Measurements from ENCODE around the gene ACY1.

Gene ACY1

GRCh38 chr3:51946796-51947195 lies 36.5 kb upstream of the ACY1 start:
- DNase-seq = no peak

- DNase-seq = no peak
Observed at GRCh38 chr3:51947215-51947900, 36.0 kb upstream of the ACY1 start.

- no peak for DNase-seq
Observed at GRCh38 chr3:51948016-51948580, 35.2 kb upstream of the ACY1 start.

- DNase-seq = no peak
Observed at GRCh38 chr3:51949121-51949520, 34.2 kb upstream of the ACY1 start.

- DNase-seq = no peak
Observed at GRCh38 chr3:51950899-51951298, 32.4 kb upstream of the ACY1 start.

- no peak for DNase-seq
Observed at GRCh38 chr3:51953445-51953844, 29.9 kb upstream of the ACY1 start.

- no peak for DNase-seq
Observed at GRCh38 chr3:51954105-51954504, 29.2 kb upstream of the ACY1 start.

GRCh38 chr3:51954713-51955112 lies 28.6 kb upstream of the ACY1 start:
- no peak for DNase-seq

- no peak for DNase-seq
Observed at GRCh38 chr3:51955175-51955892, 28.0 kb upstream of the ACY1 start, which contains the start of gene GPR62. Gene GPR62 (plus strand): TSS chr3:51955381. CDS start chr3:51955653, 272 bp downstream.

- DNase-seq = no peak
Observed at GRCh38 chr3:51955893-51956770, 27.2 kb upstream of the ACY1 start.

GRCh38 chr3:51957520-51958205 lies 25.7 kb upstream of the ACY1 start:
- DNase-seq = no peak

GRCh38 chr3:51958603-51959521 lies 24.5 kb upstream of the ACY1 start:
- no peak for DNase-seq

- no peak for DNase-seq
Observed at GRCh38 chr3:51959651-51960050, 23.7 kb upstream of the ACY1 start.

GRCh38 chr3:51960386-51960785 lies 22.9 kb upstream of the ACY1 start:
- no peak for DNase-seq

GRCh38 chr3:51961011-51961410 lies 22.3 kb upstream of the ACY1 start:
- DNase-seq = no peak

GRCh38 chr3:51961602-51962569 lies 21.4 kb upstream of the ACY1 start:
- DNase-seq = no peak

GRCh38 chr3:51962854-51963530 lies 20.3 kb upstream of the ACY1 start:
- no peak for DNase-seq

- DNase-seq = no peak
Observed at GRCh38 chr3:51963951-51964451, 19.3 kb upstream of the ACY1 start.

GRCh38 chr3:51964521-51964920 lies 18.8 kb upstream of the ACY1 start:
- DNase-seq = no peak
